HG02870 (cell line): Measurements from ENCODE around the gene GAK.

Experiments used
- ATAC-seq: cut with Tn5 transposase; IDR thresholded peaks from one replicate; pipeline ENCODE4 v1.9.1; 2021; ENCODE audit warnings: mild to moderate bottlenecking, moderate library complexity; ENCODE audit not compliant: unreplicated experiment

The GAK gene

GRCh38 chr4:833156-833555 is 99.0 kb downstream of the GAK start:
- ATAC-seq, result no peak

GRCh38 chr4:832536-832935 is 99.6 kb downstream of the GAK start:
- no peak for ATAC-seq

GRCh38 chr4:832108-832507 is 100.0 kb downstream of the GAK start:
- ATAC-seq, result no peak

- no peak for ATAC-seq
Observed at GRCh38 chr4:831483-831805, 100.7 kb downstream of the GAK start.

GRCh38 chr4:830601-831482 is 101.3 kb downstream of the GAK start:
- ATAC-seq, result no peak

GRCh38 chr4:829761-830600 is 102.1 kb downstream of the GAK start:
- ATAC-seq, result no peak

- ATAC-seq, result no peak
Observed at GRCh38 chr4:829291-829690, 102.8 kb downstream of the GAK start.

- no peak for ATAC-seq
Observed at GRCh38 chr4:828641-829271, 103.4 kb downstream of the GAK start.

GRCh38 chr4:827209-828081 is 104.7 kb downstream of the GAK start:
- ATAC-seq, result no peak

- ATAC-seq, result no peak
Observed at GRCh38 chr4:826508-827208, 105.5 kb downstream of the GAK start.

- no peak for ATAC-seq
Observed at GRCh38 chr4:825971-826330, 106.2 kb downstream of the GAK start, which contains the start of gene CPLX1. Gene CPLX1, minus strand, starts transcription at chr4:826129. Its CDS starts 1,607 bp downstream, at chr4:824522.

GRCh38 chr4:825063-825970 is 106.8 kb downstream of the GAK start:
- no peak for ATAC-seq

GRCh38 chr4:824461-825062 is 107.6 kb downstream of the GAK start:
- ATAC-seq, result no peak

- no peak for ATAC-seq
Observed at GRCh38 chr4:823761-824460, 108.2 kb downstream of the GAK start.

- no peak for ATAC-seq
Observed at GRCh38 chr4:823176-823760, 108.8 kb downstream of the GAK start.

- ATAC-seq, result no peak
Observed at GRCh38 chr4:822361-823175, 109.5 kb downstream of the GAK start.

GRCh38 chr4:821631-822030 is 110.5 kb downstream of the GAK start:
- no peak for ATAC-seq
